OCI-LY7 (cell line): ENCODE data around the gene KIAA0040. TPM values are rescaled to one million over a fixed set of nuclear protein-coding genes. Genes with fewer than 3 reads are reported as not detected.

ENCODE experiments used
- BruUV-seq: library from RNA; stranded (reverse); fragments of 400-500 nt; replicated peaks from 2 replicates; lab custom pipeline; 2021; lab: Mats Ljungman, UMichigan
- CTCF ChIA-PET: fragments of 300-600 bp; sonication (Branson Sonifier 250); formaldehyde crosslinking; loops from one replicate; lab custom pipeline; 2022; ENCODE audit warnings: antibody characterized with exemption; ENCODE audit not compliant: unreplicated experiment; lab: Charles Lee
- POLR2A ChIA-PET: fragments of 300-600 bp; sonication (Branson Sonifier 250); formaldehyde crosslinking; loops from one replicate; lab custom pipeline; 2022; ENCODE audit warnings: antibody characterized with exemption; lab: Charles Lee
- DNase-seq: peaks from one replicate; pipeline ENCODE4 v3.0.0-alpha.2; 2015; ENCODE audit warnings: low spot score
- H2AFZ ChIP-seq: fragments of 200-600 bp; sonication (generic), shearing (Covaris generic); 2 replicates; pipeline ENCODE4 v1.6.1; 2014; ENCODE audit warnings: mild to moderate bottlenecking, antibody characterized with exemption, low read length, moderate library complexity
- H3K27ac ChIP-seq: fragments of 200-600 bp; sonication (generic); 2 replicates; pipeline ENCODE4 v1.5.1; 2014; ENCODE audit warnings: mixed run types, low read depth, mild to moderate bottlenecking, moderate library complexity, low read length, inconsistent platforms; ENCODE audit not compliant: poor library complexity, severe bottlenecking
- H3K36me3 ChIP-seq: fragments of 200-600 bp; sonication (generic); 2 replicates; pipeline ENCODE4 v1.6.1; 2014; ENCODE audit warnings: mild to moderate bottlenecking, antibody characterized with exemption, low read length, moderate library complexity, mixed read lengths; ENCODE audit not compliant: insufficient read depth
- H3K4me1 ChIP-seq: fragments of 200-600 bp; sonication (generic); 2 replicates; pipeline ENCODE4 v1.5.1; 2014; ENCODE audit warnings: mild to moderate bottlenecking, low read length; ENCODE audit not compliant: insufficient read depth, poor library complexity, severe bottlenecking
- H3K4me2 ChIP-seq: fragments of 200-600 bp; sonication (generic); 2 replicates; pipeline ENCODE4 v1.6.1; 2014; ENCODE audit warnings: mild to moderate bottlenecking, low read length
- H3K4me3 ChIP-seq: fragments of 200-600 bp; sonication (generic); 2 replicates; pipeline ENCODE4 v1.5.1; 2014; ENCODE audit warnings: mild to moderate bottlenecking, low read depth, low read length; ENCODE audit not compliant: poor library complexity, severe bottlenecking
- H3K79me2 ChIP-seq: fragments of 200-600 bp; sonication (generic); 2 replicates; pipeline ENCODE4 v1.6.1; 2016; ENCODE audit warnings: low read depth, mild to moderate bottlenecking, low read length, moderate library complexity, mixed read lengths; ENCODE audit not compliant: insufficient read depth
- H3K9me2 ChIP-seq: fragments of 200-600 bp; sonication (generic); 2 replicates; pipeline ENCODE4 v1.6.1; 2016; ENCODE audit warnings: mild to moderate bottlenecking, low read length, mixed read lengths; ENCODE audit not compliant: insufficient read depth
- H3K9me3 ChIP-seq: fragments of 200-600 bp; sonication (generic); 2 replicates; pipeline ENCODE4 v1.6.1; 2014; ENCODE audit warnings: mild to moderate bottlenecking, mixed run types, low read length, mixed read lengths
- H4K20me1 ChIP-seq: fragments of 200-600 bp; sonication (generic); 2 replicates; pipeline ENCODE4 v1.6.1; 2014; ENCODE audit warnings: mild to moderate bottlenecking, antibody characterized with exemption, low read length, moderate library complexity, mixed read lengths; ENCODE audit not compliant: insufficient read depth
- CTCF ChIP-seq: fragments of 200-600 bp; sonication (generic); conservative IDR thresholded peaks from 2 replicates; pipeline ENCODE4 v1.5.1; 2014; ENCODE audit warnings: mild to moderate bottlenecking, antibody characterized with exemption, low read length, moderate library complexity, mixed read lengths
- EZH2phosphoT487 ChIP-seq: fragments of 200-600 bp; sonication (generic); IDR thresholded peaks from 2 replicates; pipeline ENCODE4 v1.6.1; 2018; ENCODE audit warnings: low read depth, borderline replicate concordance, mild to moderate bottlenecking, mixed run types, antibody characterized with exemption, low read length, moderate library complexity, mixed read lengths
- intact Hi-C: fragments of 100-400 bp; cut with micrococcal nuclease; formaldehyde crosslinking; loops from one replicate; pipeline ENCODE4 v1.10.0; 2022; ENCODE audit not compliant: unreplicated experiment
- total RNA-seq, 2 experiments: library from RNA; depleted of rRNA in 1 of 2; stranded (reverse); fragments of >200 nt in 1 of 2; shearing (Covaris generic) in 1 of 2; gene quantifications; 2 replicates each; pipeline ENCODE4 v1.2.3, GENCODE V29; 2014 to 2022

The KIAA0040 gene
- total RNA-seq, 2 experiments from 2014 or later = 50.2 to 54.7 TPM

GRCh38 chr1:175129997-175130648 is 62.5 kb downstream of the KIAA0040 start:
- POLR2A ChIA-PET = no interaction called here
- H3K4me3 ChIP-seq = no peak overlapping the region
- peak; percentile 27 for DNase-seq
- H2AFZ ChIP-seq = peak overlapping the region; percentile 60; the same call in 1 of the 2 replicates
- H3K4me2 ChIP-seq = peak overlapping the region; percentile 36
- H4K20me1 ChIP-seq = no peaks in the 10 kb centered on the region
- TF ChIP-seq EZH2phosphoT487 = no peak
- no peak for TF ChIP-seq CTCF
- no peaks in the 10 kb centered on the region for H3K79me2 ChIP-seq
- no peaks in the 10 kb centered on the region for H3K9me2 ChIP-seq
- no peaks in the 10 kb centered on the region for H3K9me3 ChIP-seq
- H3K4me1 ChIP-seq = peaks cover 28% of the 10 kb centered on the region
- CTCF ChIA-PET = no interaction called here
- H3K27ac ChIP-seq = no peak overlapping the region
- no TSS peak for BruUV-seq
- intact Hi-C loops = loop anchor here (5.0 kb wide), 1 partner anchor 363 kb away; no protein-coding TSS in a partner anchor
- no peaks in the 10 kb centered on the region for H3K36me3 ChIP-seq

GRCh38 chr1:175129644-175129996 is 63.0 kb downstream of the KIAA0040 start:
- Histone ChIP-seq H3K4me2 (no peak overlapping the region), H2AFZ (peak overlapping the region; percentile 60; the same call in 1 of the 2 replicates), H3K9me3 (no peaks in the 10 kb centered on the region), H3K4me1 (peaks cover 30% of the 10 kb centered on the region), H3K36me3 (no peaks in the 10 kb centered on the region), H3K79me2 (no peaks in the 10 kb centered on the region), H3K27ac (no peak overlapping the region), H3K9me2 (no peaks in the 10 kb centered on the region), H3K4me3 (no peak overlapping the region), H4K20me1 (no peaks in the 10 kb centered on the region)
- POLR2A ChIA-PET = no interaction called here
- no peak for DNase-seq
- TF ChIP-seq EZH2phosphoT487 = no peak
- no TSS peak for BruUV-seq
- CTCF ChIA-PET = no interaction called here
- intact Hi-C loops = loop anchor here (5.0 kb wide), 1 partner anchor 362 kb away; no protein-coding TSS in a partner anchor

GRCh38 chr1:175129182-175129581 is 63.4 kb downstream of the KIAA0040 start:
- Histone ChIP-seq H3K9me2 (no peaks in the 10 kb centered on the region), H3K79me2 (no peaks in the 10 kb centered on the region), H2AFZ (peak overlapping the region; percentile 60; the same call in 1 of the 2 replicates), H3K36me3 (no peaks in the 10 kb centered on the region), H3K4me1 (peaks cover 30% of the 10 kb centered on the region), H3K9me3 (no peaks in the 10 kb centered on the region), H4K20me1 (no peaks in the 10 kb centered on the region), H3K27ac (no peak overlapping the region), H3K4me2 (no peak overlapping the region), H3K4me3 (no peak overlapping the region)
- ChIA-PET CTCF (no interaction called here), POLR2A (no interaction called here)
- DNase-seq = no peak
- no peak for TF ChIP-seq EZH2phosphoT487
- no peak for TF ChIP-seq CTCF
- BruUV-seq = no TSS peak
- intact Hi-C loops = loop anchor here (5.0 kb wide), 1 partner anchor 362 kb away; no protein-coding TSS in a partner anchor
